GM12874 (cell line): ENCODE data around the gene POR.

Source experiments
- TF ChIP-seq, protein P1 (sequence below): IDR thresholded peaks from 2 replicates; pipeline ENCODE4 v1.5.1; 2011; ENCODE audit warnings: low read depth, mild to moderate bottlenecking, control low read depth, low read length, moderate library complexity; ENCODE audit not compliant: insufficient read depth

POR gene

DNA sequence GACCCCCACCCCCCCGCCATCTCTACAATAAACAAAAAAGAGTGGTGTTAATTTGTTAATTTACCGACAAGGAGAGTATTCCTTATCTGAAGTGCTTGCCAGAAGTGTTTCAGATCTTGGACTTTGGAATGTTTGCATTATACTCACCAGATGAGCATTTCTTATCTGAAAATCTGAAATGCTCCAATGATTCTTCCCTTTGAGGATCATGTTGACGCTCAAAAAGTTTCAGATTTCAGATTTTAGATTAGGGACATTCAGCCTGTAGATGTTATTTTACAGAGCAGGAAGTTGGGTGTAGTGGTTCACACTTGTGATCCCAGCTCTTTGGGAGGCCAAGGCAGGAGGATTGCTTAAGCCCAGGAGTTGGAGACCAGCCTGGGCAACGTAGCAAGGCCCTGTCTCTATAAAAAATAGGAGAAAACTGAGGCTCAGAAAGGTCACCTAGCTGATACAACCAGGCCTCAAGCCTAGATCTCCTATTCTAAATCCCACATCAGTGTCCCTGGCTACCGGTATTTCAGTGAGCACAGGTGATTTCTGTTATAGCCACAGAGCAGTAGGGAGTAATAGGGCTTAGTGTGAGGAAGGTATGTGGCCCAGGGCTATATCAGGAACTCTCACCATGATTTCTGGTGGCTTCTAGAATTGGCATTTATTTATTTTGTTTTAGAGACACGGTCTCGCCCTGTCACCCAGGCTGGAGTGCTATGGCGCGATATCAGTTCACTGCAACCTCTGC, 44.0 kb downstream of the POR start:
- TF ChIP-seq, protein P1, sequence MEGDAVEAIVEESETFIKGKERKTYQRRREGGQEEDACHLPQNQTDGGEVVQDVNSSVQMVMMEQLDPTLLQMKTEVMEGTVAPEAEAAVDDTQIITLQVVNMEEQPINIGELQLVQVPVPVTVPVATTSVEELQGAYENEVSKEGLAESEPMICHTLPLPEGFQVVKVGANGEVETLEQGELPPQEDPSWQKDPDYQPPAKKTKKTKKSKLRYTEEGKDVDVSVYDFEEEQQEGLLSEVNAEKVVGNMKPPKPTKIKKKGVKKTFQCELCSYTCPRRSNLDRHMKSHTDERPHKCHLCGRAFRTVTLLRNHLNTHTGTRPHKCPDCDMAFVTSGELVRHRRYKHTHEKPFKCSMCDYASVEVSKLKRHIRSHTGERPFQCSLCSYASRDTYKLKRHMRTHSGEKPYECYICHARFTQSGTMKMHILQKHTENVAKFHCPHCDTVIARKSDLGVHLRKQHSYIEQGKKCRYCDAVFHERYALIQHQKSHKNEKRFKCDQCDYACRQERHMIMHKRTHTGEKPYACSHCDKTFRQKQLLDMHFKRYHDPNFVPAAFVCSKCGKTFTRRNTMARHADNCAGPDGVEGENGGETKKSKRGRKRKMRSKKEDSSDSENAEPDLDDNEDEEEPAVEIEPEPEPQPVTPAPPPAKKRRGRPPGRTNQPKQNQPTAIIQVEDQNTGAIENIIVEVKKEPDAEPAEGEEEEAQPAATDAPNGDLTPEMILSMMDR = no peak

DNA sequence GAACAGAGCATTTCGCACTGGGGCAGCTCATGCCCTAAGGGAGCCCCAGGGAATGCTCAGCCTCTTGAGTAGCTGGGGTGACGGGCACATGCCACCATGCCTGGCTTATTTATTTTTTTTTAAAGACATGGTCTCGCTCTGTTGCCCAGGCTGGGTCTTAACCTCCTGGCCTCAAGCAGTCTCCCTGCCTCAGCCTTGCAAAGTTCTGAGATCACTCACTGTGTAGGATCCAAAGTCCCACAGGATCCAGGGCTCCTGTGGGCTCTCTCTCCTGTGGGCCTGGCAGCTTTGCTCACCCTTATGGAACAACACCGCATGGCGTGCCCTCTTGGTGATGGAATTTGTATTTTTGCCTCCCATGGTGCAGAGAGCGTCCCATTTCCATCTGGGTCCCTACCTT, 45.4 kb downstream of the POR start:
- TF ChIP-seq, protein P1 = no peak

DNA sequence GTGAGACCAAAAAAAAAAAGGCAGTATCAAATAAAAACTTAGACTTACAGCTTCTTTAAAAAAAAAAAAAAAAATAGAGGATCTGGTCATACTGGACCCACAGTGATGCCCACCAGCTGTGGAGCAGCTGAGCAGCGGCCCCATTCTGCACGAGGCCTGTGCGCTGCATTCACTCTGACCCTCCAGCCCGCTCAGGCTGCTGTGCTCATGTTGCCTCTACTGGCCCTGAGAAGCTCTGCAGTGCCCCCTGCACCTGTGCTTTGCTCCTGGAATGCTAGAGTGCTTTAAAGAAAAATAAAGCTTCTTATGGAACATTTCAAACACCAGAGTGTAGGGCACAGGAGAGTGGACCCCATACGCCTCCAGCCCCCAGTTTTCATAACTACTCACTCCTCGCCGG, 46.3 kb downstream of the POR start:
- TF ChIP-seq, protein P1 = no peak

DNA sequence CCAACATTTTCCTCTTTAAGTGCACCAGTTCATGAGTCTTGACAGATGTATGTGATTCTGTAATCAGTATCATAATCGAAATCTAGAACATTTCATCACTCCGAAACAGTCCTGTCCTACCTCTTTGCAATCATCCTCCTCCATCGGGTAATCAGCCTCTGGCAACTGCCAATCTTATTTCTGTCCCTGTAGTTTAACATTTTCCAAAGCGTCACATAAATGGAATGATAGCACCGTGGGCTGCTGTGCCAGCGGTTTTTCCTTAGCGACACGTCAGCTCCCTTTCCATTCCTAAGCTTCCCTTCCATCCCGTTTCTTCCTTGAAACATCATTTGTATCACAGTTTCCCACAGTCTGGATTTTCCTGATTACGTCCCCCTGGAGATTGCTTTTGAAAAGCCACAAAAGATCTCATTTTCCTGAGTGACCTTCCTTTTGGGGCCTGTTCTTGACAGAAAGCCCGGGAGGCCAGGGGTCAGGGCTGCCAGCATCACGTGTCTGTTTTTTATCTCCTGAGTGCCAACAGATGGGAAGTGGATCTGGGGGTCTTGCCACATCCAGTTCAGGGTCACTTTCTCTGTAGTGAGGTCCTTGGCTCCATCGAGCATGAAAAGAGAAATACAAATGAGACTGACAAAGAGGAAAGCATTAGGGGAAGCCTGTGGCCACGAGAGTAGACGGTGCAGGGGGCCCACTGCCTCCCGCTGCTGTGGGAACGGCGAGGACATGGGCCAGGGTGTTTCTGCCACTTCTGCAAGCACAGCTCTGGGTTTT, 47.8 kb downstream of the POR start:
- TF ChIP-seq, protein P1 = no peak

DNA sequence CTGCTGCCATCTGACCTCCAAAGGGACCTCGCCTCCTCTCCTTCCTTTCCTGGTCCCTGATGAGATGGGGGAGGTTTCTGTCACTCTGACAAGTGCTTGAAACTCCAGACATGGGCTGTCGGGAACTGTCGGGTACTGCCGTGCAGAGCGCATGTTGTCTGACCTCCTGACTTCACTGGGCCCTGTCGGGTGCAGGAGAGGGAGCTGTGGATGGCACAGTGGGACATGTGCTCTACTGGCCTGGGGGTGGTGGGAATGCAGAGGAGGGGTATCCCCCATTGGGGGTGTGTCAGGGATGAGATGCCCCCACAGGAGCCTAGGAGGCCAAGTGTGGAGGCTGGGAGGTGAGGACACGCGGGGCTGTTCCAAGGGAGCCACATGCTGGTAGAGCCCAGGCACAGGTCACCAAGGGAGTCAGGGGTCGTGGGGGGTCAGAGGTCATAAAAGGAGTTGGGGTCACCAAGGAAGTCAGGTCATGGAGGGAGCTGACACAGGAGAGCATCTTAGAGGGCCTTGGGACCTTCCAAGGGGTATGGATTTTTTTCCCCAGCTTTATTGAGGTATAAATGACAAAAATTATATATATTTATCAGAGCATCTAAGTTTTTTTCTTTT, 48.5 kb downstream of the POR start:
- TF ChIP-seq, protein P1 = no peak

DNA sequence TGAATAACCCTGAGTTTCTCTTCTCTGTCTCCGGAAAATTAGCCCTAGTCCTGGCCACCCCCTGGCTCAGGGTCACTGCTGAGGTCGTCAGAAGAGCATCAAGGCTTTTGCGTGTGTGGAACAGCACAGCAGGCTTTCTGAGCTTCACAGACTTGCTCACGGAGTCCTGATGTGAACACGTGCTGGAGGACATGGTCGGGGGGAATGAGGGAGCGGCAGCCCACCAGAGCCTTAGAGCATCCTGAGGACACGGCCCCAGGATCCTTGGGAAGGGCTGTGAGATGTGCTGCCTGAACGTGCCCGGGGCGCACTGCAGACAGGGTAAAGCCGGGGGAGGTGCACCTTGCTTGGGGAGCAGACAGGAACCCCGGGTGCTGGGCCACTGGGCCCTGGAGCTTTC, 50.7 kb downstream of the POR start:
- TF ChIP-seq, protein P1 = no peak

DNA sequence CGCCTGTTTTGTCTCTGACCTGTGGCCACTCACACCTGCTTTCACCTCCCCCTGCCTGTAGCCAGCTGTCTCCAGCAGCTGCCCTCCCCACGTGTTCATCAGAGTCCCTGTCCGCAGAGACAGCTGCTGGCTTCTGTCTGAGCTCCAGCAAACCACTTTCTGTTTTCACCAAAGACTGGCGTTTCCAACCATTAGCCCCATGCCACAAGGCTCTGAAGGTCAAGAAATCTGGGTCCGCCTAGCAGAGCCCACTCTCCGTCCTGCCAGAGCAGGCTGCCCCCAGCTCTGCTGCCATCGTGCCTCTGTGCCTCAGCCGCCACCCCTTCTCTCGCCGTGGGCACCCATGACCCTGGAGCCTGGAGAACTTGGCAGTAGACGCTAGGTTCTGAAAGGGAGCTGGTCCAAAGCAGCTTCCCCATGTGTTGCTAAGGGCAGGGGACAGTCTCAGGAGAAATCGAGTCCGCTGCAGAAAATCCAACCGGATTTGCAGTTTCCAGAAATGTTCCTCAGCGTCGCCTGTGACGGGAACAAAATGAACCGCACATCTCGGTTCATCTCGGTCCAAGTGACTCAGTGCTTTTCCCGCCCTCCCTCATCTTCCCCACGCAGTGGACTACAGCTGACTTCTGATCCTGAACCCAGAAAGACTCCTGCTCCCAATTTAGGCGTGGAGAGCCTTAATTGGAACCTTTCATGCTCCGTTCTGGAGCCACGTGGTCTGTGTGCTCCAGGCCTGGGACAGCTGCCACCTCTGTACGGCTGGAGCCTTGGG, 51.4 kb downstream of the POR start:
- TF ChIP-seq, protein P1 = no peak
